ENCODE measurements around the gene MUC6.

The MUC6 gene

DNA sequence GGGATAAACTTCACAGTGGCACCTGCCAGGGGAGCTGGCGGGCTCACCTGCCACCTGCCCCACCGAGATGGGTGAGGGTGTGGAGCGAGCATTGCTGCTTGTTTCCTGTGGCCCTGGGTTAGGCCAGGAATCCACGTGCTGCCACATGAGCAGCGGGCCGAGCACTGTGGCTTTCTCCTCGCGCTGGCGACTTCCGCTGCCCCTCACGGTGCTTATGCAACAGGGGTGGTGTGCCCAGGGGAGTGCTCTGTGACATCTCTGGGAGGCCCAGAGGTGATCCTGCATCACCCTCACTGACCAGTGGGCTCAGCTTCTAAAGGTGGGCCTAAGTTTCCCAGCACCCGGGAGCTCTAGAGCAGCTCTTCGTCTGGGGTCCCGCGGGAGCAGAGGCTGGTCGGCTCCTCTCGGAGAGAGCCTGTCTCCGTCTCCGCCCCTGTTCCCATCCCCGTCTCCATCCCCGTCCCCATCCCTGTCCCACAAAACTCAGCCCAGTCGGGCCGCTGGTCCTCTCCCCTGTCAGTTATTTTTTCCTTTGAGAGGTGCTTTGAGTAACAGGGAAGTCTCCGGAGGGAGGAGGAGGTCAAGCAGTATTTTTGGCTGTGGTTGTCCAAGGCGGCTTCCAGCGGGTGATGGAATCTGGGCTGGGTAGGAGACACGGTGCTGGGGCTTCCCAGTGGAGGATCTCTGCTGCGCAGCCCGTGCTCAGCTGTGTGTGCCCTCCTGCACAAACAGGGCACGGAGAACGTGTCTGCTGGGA, 68.3 kb downstream of the MUC6 start:
- no peak for DNase-seq (ENCODE audit: low read depth)

DNA sequence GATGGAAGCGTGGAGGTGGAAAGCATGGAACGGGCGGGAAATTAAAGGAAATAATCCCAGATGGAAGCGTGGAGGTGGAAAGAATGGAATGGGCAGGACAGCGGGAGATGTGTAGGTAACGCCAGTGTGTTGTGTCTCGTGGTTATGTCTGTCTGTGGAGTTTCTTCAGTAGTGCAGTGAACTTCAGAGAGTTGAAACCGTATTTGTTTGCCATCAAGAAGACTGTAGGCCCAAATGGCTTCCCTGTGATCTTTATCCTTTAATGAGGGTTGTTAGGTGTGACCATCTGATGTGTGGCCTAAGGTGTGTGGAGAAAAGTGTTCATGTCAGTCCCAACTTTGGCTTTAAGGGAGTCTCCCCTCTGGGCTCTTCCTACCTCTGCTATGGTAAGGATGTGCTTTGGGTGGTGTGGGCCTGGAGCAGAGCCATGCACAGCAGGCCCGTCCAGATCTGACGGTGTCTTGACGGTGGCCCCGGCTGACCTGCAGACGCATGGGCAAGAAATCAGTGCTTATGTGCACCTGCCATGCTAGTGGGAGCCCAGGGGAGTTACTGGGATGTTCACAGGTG, 71.2 kb downstream of the MUC6 start:
- no peak for DNase-seq (ENCODE audit: low read depth)

DNA sequence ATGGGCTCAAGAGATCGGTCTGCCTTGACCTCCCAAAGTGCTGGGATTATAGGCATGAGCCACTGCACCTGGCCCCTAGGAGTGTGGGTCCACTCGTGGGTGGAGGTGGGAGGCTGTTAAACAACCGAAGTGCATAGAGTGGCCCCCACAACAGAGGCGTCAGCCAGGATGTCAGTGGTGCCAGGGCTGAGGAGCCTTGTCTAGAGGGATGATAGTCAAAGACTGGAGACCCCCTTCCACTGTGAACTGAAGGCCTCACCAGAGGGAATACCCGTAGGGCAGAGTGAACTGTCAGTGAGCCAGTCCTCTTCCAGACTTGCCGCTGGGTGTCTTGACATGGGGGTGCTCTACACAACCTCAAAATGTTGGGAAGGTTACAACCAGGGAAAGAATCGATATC, 72.7 kb downstream of the MUC6 start:
- DNase-seq (ENCODE audit: low read depth): no peak
